GM21381 (cell line): ENCODE data around the gene CRABP2.
A peak's percentile ranks its signal among the peaks of the same experiment; 100 is the strongest.

Source experiments
- ATAC-seq: cut with Tn5 transposase; IDR thresholded peaks from one replicate; pipeline ENCODE4 v1.9.1; 2021; ENCODE audit warnings: mild to moderate bottlenecking, moderate library complexity; ENCODE audit not compliant: unreplicated experiment

Gene CRABP2

GRCh38 chr1:156670791-156671190 lies 34.6 kb downstream of the CRABP2 start:
- ATAC-seq, result no peak

GRCh38 chr1:156670359-156670758 lies 35.0 kb downstream of the CRABP2 start:
- no peak for ATAC-seq

- ATAC-seq, result no peak
Observed at GRCh38 chr1:156669794-156670193, 35.6 kb downstream of the CRABP2 start.

GRCh38 chr1:156668801-156669637 lies 36.4 kb downstream of the CRABP2 start:
- no peak for ATAC-seq

GRCh38 chr1:156667968-156668709 lies 37.2 kb downstream of the CRABP2 start:
- no peak for ATAC-seq

- no peak for ATAC-seq
Observed at GRCh38 chr1:156667610-156667967, 37.8 kb downstream of the CRABP2 start.

- no peak for ATAC-seq
Observed at GRCh38 chr1:156666862-156667609, 38.3 kb downstream of the CRABP2 start.

- ATAC-seq, result no peak
Observed at GRCh38 chr1:156665539-156665938, 39.8 kb downstream of the CRABP2 start.

GRCh38 chr1:156664767-156665411 lies 40.5 kb downstream of the CRABP2 start:
- no peak for ATAC-seq

GRCh38 chr1:156664046-156664766 lies 41.2 kb downstream of the CRABP2 start:
- ATAC-seq, result no peak

- no peak for ATAC-seq
Observed at GRCh38 chr1:156663178-156663577, 42.2 kb downstream of the CRABP2 start.

- no peak for ATAC-seq
Observed at GRCh38 chr1:156662800-156663055, 42.7 kb downstream of the CRABP2 start.

GRCh38 chr1:156662005-156662799 lies 43.2 kb downstream of the CRABP2 start:
- ATAC-seq, result no peak

GRCh38 chr1:156660752-156661112 lies 44.7 kb downstream of the CRABP2 start:
- ATAC-seq, result no peak

- ATAC-seq, result peak; percentile 79
Observed at GRCh38 chr1:156659988-156660751, 45.2 kb downstream of the CRABP2 start.

- no peak for ATAC-seq
Observed at GRCh38 chr1:156659661-156659987, 45.8 kb downstream of the CRABP2 start.

- no peak for ATAC-seq
Observed at GRCh38 chr1:156658945-156659574, 46.3 kb downstream of the CRABP2 start.

GRCh38 chr1:156658496-156658895 lies 46.9 kb downstream of the CRABP2 start:
- no peak for ATAC-seq
